Cardiac muscle cell (in vitro differentiated cells and primary cell): ENCODE results near the gene DLGAP4. TPM values are rescaled to one million over a fixed set of nuclear protein-coding genes. Genes with fewer than 3 reads are reported as not detected.

Experiments used
- DNase-seq, 2 donors: peaks; one replicate each; pipeline versions ENCODE4 v3.0.0 to v3.0.0-alpha.2; 2010 to 2017; ENCODE audit warnings: low read depth in 1 of 2, low spot score in 1 of 2
- H3K27ac ChIP-seq: fragments of 200-600 bp; sonication (generic); 2 replicates; pipeline ENCODE4 v1.5.1; 2016
- H3K27me3 ChIP-seq: fragments of 200-600 bp; sonication (generic); 2 replicates; pipeline ENCODE4 v1.6.0; 2016; ENCODE audit warnings: control low read depth
- H3K36me3 ChIP-seq: fragments of 200-600 bp; sonication (generic); 2 replicates; pipeline ENCODE4 v1.5.1; 2016; ENCODE audit warnings: control low read depth
- H3K4me1 ChIP-seq: fragments of 200-600 bp; sonication (generic); 2 replicates; pipeline ENCODE4 v1.8.1; 2017; ENCODE audit warnings: low read depth, mild to moderate bottlenecking, mixed run types
- H3K4me3 ChIP-seq: fragments of 200-600 bp; sonication (generic); 2 replicates; pipeline ENCODE4 v1.5.1; 2016; ENCODE audit warnings: mild to moderate bottlenecking
- H3K9me3 ChIP-seq: fragments of 200-600 bp; sonication (generic); 2 replicates; pipeline ENCODE4 v1.5.1; 2017; ENCODE audit warnings: low read depth, mild to moderate bottlenecking, control low read depth
- CTCF ChIP-seq: IDR thresholded peaks from 2 replicates; pipeline ENCODE4 v1.5.1; 2012; ENCODE audit warnings: low read depth, mild to moderate bottlenecking, low read length
- polyA plus RNA-seq: library from polyadenylated mRNA; unstranded; fragments of >200 nt; fragmentation: Nextera tagmentation; extraction: Ambion mirVana; gene quantifications from 2 replicates; pipeline ENCODE4 v1.2.1, GENCODE V29; 2016
- total RNA-seq: library from RNA; depleted of rRNA; stranded (reverse); fragments of >200 nt; gene quantifications from 2 replicates; pipeline ENCODE4 v1.2.3, GENCODE V29; 2016

Gene DLGAP4
- total and polyA plus RNA-seq, 2 experiments from 2014 or later, result 45.7 to 51.6 TPM

GRCh38 chr20:36334281-36335205, 28.4 kb downstream of the DLGAP4 start:
- H3K4me1 ChIP-seq, result no peaks in the 10 kb centered on the region
- H3K9me3 ChIP-seq, result no peaks in the 10 kb centered on the region
- H3K36me3 ChIP-seq, result no peaks in the 10 kb centered on the region
- H3K4me3 ChIP-seq, result no peak overlapping the region
- H3K27me3 ChIP-seq, result no peaks in the 10 kb centered on the region
- no peak for DNase-seq
- TF ChIP-seq CTCF, result no peak
- no peak overlapping the region for H3K27ac ChIP-seq

DNA sequence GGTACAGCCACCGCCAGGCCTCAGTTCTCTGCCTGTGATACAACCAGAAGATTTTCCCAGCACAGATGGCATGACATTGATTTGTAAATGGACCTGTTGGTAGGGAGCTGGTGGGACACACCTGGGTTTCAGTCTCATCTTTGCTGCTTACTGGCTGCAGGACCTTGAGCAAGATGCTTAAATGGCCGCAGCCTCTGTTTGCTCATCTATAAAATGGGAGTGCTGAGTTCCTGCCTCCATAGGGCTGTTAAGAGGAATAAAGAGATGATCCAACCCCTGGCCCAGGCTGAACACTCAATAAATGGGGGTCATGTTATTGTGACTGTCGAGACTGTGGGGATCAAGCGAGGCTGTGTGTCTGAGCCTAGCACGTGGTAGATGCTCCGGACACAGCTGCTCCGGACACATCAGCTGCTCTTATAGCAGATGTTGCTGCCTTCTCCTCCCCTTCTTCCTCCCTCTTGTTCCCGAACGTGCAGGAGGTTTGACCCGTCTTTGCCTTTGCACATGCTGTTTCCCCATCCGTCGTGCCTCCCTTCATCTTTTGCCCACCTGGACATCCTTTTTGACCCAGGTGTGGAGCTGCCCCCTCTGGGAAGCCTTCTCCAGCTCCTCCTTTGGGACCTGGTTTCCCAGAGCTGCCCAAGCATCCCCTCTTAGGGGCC, 29.2 kb downstream of the DLGAP4 start:
- Histone ChIP-seq H3K4me3 (no peak overlapping the region), H3K27ac (no peak overlapping the region), H3K9me3 (no peaks in the 10 kb centered on the region), H3K4me1 (no peaks in the 10 kb centered on the region), H3K27me3 (no peaks in the 10 kb centered on the region), H3K36me3 (no peaks in the 10 kb centered on the region)
- DNase-seq, result no peak
- TF ChIP-seq CTCF, result no peak

DNA sequence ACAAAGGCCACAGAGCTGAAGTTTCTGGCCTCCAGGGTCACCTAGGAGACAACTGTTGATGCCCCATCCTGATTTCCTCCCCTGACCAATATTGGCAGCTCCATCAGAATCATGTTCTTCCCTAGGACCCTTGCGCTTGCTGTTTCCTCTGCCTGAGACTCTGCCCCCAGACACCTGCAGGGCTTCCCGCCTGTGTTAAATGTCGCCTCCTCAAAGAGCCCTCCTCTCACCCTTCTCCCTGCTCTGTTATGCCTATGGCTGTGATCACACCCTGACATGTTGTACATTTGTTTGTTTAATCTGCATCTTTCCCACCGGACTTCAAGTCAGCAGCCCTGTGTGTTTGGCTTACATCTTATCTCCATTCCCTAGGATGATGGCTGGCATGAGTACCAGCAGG, 30.1 kb downstream of the DLGAP4 start:
- Histone ChIP-seq H3K9me3 (no peaks in the 10 kb centered on the region), H3K27me3 (no peaks in the 10 kb centered on the region), H3K4me1 (no peaks in the 10 kb centered on the region), H3K27ac (no peak overlapping the region), H3K4me3 (no peak overlapping the region), H3K36me3 (no peaks in the 10 kb centered on the region)
- DNase-seq, result no peak
- TF ChIP-seq CTCF, result no peak

DNA sequence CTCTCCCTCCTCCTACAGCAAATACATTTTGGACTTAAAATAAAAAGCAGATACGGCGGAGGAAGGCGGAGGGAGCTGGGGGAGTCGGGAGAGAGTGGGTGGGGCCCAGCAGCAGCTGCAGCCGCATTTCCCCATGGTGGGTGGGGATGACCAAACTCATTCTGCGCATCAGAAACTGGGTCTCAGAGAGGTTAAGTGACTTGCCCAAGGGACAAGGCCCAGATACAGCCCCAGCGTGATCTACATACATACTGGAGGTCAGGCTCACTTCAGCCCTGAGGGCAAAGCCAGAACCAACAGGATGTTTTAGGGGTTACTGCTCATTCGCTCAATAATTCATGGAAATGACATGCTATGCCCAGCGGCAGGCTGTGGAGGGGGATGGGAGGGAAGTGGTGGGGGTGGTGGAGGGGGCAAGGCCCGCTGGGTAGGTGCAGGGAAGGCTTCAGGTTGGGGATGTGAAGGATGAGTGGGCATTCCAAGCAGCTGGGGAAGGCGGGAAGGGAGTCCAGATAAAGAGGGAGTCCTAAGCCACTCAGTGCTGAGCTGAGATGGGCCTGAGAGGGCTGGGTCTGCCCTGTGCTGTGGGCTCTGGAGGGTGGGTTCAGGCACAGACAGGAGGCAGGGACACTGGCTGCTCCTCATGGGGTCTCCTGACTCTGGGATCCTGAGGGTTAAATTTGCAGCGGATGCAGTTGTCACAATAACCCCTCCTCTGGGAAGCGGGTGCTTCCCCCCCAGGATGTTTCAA, 31.0 kb downstream of the DLGAP4 start:
- Histone ChIP-seq H3K27me3 (no peaks in the 10 kb centered on the region), H3K4me1 (no peaks in the 10 kb centered on the region), H3K9me3 (no peaks in the 10 kb centered on the region), H3K36me3 (no peaks in the 10 kb centered on the region), H3K27ac (no peak overlapping the region), H3K4me3 (no peak overlapping the region)
- TF ChIP-seq CTCF, result no peak
- no peak for DNase-seq

DNA sequence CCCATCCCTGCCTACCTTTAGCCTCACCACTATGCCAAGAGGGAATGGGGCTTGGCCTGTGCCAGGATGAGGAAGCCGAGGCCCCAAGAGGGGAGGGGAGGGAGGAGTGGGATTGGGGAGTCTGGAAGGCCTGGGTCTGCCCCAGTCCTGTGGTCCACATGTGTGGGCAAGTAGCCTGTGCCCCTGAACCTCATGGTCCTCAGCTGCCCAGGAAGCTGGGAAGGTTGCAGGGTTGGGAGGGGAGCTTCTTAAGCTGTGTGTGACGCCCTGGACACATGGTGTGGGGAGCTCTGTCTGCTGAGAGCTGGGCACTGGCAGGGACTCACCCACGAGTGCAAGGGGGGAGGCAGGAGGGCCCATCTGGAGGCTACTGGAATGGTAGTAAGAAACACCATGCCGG, 31.7 kb downstream of the DLGAP4 start:
- no peaks in the 10 kb centered on the region for H3K36me3 ChIP-seq
- no peaks in the 10 kb centered on the region for H3K27me3 ChIP-seq
- DNase-seq, result no peak
- no peak overlapping the region for H3K27ac ChIP-seq
- no peaks in the 10 kb centered on the region for H3K4me1 ChIP-seq
- no peaks in the 10 kb centered on the region for H3K9me3 ChIP-seq
- no peak for TF ChIP-seq CTCF
- H3K4me3 ChIP-seq, result no peak overlapping the region
